ENCODE measurements around the gene ERF. TPM values are rescaled to one million over a fixed set of nuclear protein-coding genes. Genes with fewer than 3 reads are reported as not detected.

ERF gene
- total RNA-seq, 6 experiments from 2014 or later = 74.7 to 87.8 (median 78.8) TPM

- peak within 1 kb of the TSS; percentile 96 for H3K4me3 Mint-ChIP-seq
- H3K36me3 Mint-ChIP-seq (ENCODE audit: low read depth) = peaks cover 29% of the 10 kb centered on the region
- H3K9me3 Mint-ChIP-seq = peaks cover 5% of the 10 kb centered on the region; the same call in 1 of the 2 replicates
- peak within 1 kb of the TSS; percentile 100 for H3K27ac Mint-ChIP-seq
- no peak for TF ChIP-seq CTCF (IDR thresholded peaks at IDR 0.05)
- peak; percentile 96 for DNase-seq
- H3K4me1 Mint-ChIP-seq (ENCODE audit: low read depth) = peaks cover 45% of the 10 kb centered on the region
- H3K27me3 Mint-ChIP-seq (ENCODE audit: insufficient read depth) = peaks cover 2% of the 10 kb centered on the region; the same call in 1 of the 2 replicates
These were observed 34.8 kb downstream of the ERF start, which contains the start of gene ZNF526 for GRCh38 chr19:42219812-42220750. TSS of gene ZNF526 (plus strand) at chr19:42220312. CDS start at chr19:42224404, 4,092 bp downstream.

- H3K36me3 Mint-ChIP-seq (ENCODE audit: low read depth) = peaks cover 38% of the 10 kb centered on the region
These were observed 37.1 kb downstream of the ERF start, which contains the start of gene DEDD2 for GRCh38 chr19:42217520-42218437. TSS of gene DEDD2 (minus strand) at chr19:42217677. CDS start at chr19:42217007, 670 bp downstream.

GRCh38 chr19:42216653-42217519 lies 38.0 kb downstream of the ERF start:
- Mint-ChIP-seq H3K27me3 (ENCODE audit: insufficient read depth) (peaks cover 2% of the 10 kb centered on the region; the same call in 1 of the 2 replicates), H3K4me3 (peak overlapping the region; percentile 96), H3K36me3 (ENCODE audit: low read depth) (peaks cover 34% of the 10 kb centered on the region), H3K9me3 (peaks cover 5% of the 10 kb centered on the region; the same call in 1 of the 2 replicates), H3K27ac (peak overlapping the region; percentile 100), H3K4me1 (ENCODE audit: low read depth) (peaks cover 43% of the 10 kb centered on the region)
- DNase-seq = peak; percentile 20
- TF ChIP-seq CTCF (IDR thresholded peaks at IDR 0.05) = no peak

More at GRCh38 chr19:42217520-42218437, 37.1 kb downstream of the ERF start, which contains the start of gene DEDD2:
- TF ChIP-seq CTCF (IDR thresholded peaks at IDR 0.05) = no peak
- H3K4me3 Mint-ChIP-seq = peak within 1 kb of the TSS; percentile 96
- peak; percentile 99 for DNase-seq
- peaks cover 5% of the 10 kb centered on the region; the same call in 1 of the 2 replicates for H3K9me3 Mint-ChIP-seq
- peaks cover 48% of the 10 kb centered on the region for H3K4me1 Mint-ChIP-seq (ENCODE audit: low read depth)
- peak within 1 kb of the TSS; percentile 100 for H3K27ac Mint-ChIP-seq
- H3K27me3 Mint-ChIP-seq (ENCODE audit: insufficient read depth) = peaks cover 2% of the 10 kb centered on the region; the same call in 1 of the 2 replicates

GRCh38 chr19:42214810-42215485 lies 40.0 kb downstream of the ERF start:
- H3K27me3 Mint-ChIP-seq (ENCODE audit: insufficient read depth) = peaks cover 2% of the 10 kb centered on the region; the same call in 1 of the 2 replicates
- peaks cover 36% of the 10 kb centered on the region for H3K4me1 Mint-ChIP-seq (ENCODE audit: low read depth)
- H3K27ac Mint-ChIP-seq = no peak overlapping the region
- H3K9me3 Mint-ChIP-seq = peaks cover 5% of the 10 kb centered on the region; the same call in 1 of the 2 replicates
- no peak for DNase-seq
- H3K36me3 Mint-ChIP-seq (ENCODE audit: low read depth) = peaks cover 29% of the 10 kb centered on the region
- TF ChIP-seq CTCF (IDR thresholded peaks at IDR 0.05) = no peak
- peak overlapping the region; percentile 96; the same call in 1 of the 2 replicates for H3K4me3 Mint-ChIP-seq
